Stromal cell of bone marrow (primary cell): Measurements from ENCODE around the gene TEK.
A peak's percentile ranks its signal among the peaks of the same experiment; 100 is the strongest.

Experiments
- DNase-seq: peaks from one replicate; pipeline ENCODE4 v3.0.0-alpha.2; 2012; ENCODE audit warnings: low read depth

Gene TEK

DNA sequence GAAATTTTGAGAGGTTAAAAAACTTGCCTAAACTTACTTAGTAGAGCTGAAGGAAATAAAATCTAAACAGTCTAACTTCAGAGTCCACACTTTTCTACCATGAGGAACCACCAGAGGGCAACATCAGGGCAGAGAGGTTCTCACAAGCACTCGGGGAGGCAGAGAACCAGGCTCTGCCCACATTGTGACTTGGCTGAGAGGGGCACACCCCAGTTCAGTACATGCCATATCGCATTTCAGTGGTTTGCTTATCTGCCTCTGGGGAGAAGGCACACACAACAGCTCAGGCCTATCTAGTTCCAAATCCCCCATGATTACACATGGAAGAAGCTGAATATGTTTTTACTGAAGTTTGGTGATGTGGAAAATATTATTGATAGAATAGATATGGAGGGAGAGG lies 138.7 kb downstream of the TEK start:
- peak; percentile 54 for DNase-seq

DNA sequence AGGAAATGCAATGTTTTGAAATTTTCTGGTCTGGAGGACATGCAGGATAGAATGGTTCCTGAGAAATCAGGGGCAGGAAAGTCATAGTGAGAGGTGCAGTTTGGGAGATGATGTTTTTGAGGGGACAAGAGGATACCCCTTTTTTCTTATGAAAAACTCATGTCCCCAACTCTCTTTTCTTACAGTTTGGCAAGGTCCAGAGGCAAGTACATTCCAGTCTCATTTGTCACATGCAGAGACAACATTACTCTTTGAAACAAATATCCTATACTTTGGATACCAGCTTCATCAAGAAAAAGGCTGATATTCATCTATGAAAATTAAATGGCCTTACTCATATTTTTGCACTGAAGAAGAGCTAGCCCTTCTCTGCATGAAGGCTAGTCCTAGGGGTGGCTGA lies 139.7 kb downstream of the TEK start:
- DNase-seq, result no peak

DNA sequence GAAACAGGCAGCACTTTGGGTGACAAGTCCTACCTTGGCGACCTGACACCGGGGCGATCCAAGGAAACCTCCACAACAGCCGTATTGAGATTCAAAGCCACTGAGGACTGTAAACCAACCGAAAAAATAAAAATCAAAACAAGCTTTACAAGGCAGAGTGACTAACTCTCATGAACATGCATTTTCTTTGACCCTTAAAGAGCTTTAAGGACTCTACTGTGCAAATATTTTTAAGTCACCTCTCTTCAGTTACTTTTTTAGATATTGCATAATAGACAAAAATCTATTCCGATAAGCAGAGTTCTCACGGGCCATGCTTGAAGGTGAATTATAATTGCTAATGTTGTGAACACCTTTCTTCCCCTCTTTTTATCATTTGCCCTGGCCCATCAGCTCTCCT lies 149.6 kb downstream of the TEK start:
- no peak for DNase-seq

DNA sequence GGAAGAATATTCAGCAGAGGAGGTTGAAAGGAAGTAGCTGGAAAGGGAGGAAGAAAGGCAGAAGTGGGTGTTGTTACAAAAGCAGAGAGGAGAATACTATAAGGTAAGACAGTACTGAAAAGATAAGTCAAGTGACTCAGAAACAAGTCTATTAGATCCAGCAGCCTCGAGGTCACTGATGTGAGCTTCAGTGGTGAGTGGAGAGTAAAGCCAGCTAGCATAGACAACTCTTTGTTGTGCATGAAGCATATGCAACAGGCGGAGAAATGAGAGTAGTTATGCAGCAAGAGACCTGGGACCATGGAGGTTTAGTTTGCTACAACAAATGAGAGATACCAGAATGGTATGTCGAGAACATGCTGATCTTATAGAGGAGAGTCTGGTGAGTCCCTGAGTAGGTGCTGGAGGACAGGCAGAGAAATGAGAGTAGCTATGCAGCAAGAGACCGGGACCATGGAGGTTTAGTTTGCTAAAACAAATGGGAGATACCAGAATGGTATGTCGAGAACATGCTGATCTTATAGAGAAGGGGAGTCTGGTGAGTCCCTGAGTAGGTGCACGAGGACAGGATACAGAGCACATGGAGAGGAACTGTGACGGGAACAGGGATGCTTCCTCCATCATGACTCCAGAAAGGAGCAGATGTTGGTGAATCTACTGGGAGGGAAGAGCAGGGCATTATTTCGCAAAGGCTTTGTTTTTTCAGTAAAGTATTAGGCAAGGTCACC lies 151.9 kb downstream of the TEK start:
- no peak for DNase-seq

DNA sequence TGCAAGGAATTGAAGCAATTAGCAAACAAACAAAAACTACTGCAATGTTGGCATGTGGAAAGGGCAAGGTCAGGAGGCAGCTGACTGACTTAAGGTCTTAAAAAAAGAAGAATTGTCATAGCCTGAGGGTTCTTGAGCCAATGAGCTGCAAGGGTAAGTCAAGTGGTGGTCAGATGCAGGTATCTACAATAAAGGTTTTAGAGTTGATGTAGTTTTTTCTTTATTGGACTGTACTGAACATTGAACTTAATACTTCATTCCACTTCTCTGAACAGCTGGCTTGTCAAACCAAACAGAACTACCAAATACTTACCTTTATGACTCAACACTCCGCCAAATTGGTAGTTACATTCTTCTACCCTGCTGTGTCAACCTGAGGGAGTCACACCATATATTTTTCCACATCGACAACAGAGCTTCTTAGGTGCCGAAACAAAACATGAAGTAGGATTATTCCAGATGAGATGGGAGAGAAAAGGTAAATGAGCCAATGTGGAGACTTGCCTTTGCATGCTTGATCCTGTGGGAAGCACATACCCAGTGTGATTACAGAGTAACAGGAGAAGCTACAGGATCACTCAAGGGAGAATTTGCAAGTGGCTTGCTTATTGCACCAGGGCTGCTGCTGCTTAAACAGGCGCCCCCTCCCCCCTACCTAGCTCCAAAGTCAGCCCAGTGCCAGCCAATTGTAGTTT lies 152.6 kb downstream of the TEK start:
- no peak for DNase-seq

DNA sequence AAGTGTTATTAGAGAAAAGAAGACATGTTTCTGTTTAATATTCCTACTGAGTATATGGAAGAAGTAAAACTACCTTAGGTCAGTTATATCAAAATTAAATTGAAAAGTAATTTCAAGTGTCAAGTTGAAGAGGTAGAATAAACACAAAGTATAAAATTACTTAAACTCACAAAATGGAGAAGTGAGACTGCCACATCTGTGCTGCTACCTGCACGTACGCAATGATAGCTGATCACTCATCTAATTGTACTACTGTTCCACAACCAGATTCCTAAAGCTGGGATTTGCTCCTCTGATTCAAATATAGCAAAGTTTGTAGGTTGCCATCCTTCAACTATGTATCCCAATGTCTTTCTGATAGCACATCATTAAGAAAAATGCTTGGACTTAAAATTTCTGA lies 163.1 kb downstream of the TEK start:
- DNase-seq, result no peak

DNA sequence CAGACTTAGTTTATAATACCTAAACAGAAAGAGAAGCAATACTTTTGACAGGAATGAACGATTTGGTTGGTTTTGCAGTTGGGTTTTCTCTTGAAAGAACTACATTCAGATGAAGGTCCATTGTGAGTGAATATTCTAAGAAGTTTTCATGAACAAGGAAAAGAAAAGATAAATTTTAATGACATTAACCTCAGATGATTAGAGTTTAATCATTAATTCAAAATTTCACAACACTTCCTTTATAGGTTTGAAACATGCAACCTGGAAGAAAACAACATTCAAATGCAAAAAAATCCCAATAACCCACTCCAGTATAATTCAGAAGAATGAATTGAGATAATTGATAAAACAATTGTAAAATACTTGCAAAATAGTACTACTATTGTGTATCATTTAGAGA lies 164.2 kb downstream of the TEK start:
- DNase-seq, result no peak

DNA sequence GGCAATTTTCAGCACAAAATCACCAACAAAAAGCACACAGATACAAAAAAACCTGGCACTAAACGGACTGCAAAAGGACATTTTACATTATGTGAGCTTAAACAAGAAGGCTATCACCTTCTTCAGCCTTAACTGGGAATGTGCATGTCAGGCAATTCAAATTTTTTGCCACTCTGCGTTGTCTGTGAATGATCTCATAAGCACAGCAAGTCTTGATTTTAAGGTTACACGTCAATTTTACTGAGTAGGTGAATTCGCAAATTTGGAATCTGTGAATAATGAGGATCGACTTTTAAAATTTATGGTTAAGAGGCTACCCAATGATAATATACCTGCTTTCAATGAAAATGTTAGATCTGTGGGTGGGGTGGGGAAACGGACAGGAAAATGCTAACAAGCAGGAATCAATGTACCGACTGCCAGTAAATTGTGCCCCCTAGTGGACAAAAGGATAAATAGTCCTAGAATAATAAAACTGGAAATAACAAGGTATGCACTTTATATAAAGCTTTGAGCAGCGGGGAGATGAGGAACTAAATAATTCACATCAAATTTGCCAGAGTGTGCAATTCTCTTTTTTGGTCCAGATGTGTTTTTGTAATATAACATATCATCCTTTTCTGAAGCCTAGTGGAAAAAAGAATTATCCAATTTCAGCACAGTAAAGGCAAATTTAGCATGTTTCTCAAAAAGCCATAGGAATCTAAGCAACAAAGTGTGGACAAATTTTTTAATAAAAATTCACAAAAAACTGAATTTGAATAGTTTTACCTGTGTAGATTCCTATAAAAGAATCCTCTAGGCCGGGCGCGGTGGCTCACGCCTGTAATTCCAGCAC lies 167.4 kb downstream of the TEK start:
- DNase-seq, result peak; percentile 33

DNA sequence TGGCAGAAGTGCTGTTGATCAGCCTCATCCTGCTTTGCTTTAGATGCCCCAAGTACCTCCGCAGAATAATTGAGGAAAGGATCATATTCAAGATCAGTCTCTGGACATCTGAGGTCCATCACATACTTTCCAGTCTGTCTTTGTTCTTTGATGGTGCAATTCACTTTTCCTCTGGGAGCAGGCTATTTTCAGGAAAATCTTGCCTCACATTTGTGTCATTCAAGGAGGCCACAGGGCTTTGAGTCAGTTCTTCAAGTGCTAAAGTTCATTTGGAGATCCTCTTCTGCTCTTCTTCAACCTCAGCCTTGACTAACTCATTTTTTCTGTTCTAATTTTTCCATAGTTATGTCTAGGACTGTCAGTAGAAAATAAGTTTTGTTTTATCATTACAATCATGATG lies 169.3 kb downstream of the TEK start:
- peak; percentile 36 for DNase-seq

DNA sequence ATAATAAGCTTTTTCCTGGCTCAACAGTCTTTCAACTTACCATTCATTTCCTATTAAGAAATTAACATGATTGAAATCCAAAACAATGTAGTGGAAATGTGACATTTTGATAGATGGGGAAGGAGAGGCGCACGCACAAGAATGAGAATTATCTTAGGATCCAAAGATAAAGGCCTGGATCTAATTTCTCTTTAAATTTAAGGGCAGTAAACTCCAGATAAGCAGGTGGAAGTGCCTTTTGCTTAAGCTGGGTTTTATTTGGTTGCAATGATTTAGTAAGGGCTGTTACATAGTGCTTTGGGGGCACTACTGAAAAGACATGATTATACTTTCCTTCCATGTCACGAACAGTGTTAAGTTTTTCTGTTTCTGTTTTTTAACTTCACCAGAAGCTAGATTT lies 170.6 kb downstream of the TEK start:
- DNase-seq, result no peak
